IPS DF 6.9 (cell line): ENCODE measurements around the gene AKNAD1.

Experiments used
- DNase-seq: peaks from one replicate; pipeline ENCODE4 v3.0.0-alpha.2; 2013; ENCODE audit warnings: low read depth, low spot score
- H3K27ac ChIP-seq: one replicate; pipeline ENCODE4 v1.5.1; 2013; ENCODE audit warnings: low read length, control low read depth
- H3K27me3 ChIP-seq: 2 replicates; pipeline ENCODE4 v1.6.1; 2013; ENCODE audit warnings: mild to moderate bottlenecking, low read length; ENCODE audit not compliant: control insufficient read depth, insufficient read depth
- H3K36me3 ChIP-seq: 2 replicates; pipeline ENCODE4 v1.6.1; 2013; ENCODE audit warnings: low read length; ENCODE audit not compliant: control insufficient read depth, insufficient read depth
- H3K4me1 ChIP-seq: 2 replicates; pipeline ENCODE4 v1.6.1; 2013; ENCODE audit warnings: low read length; ENCODE audit not compliant: control insufficient read depth, insufficient read depth
- H3K4me3 ChIP-seq: 2 replicates; pipeline ENCODE4 v1.5.1; 2013; ENCODE audit warnings: mild to moderate bottlenecking, low read length
- H3K9me3 ChIP-seq: 2 replicates; pipeline ENCODE4 v1.6.1; 2013; ENCODE audit warnings: low read length, inconsistent platforms; ENCODE audit not compliant: control insufficient read depth, insufficient read depth
- WGBS: extraction: QIAGEN DNeasy Blood & Tissue Kit; methylation state at CpG from one replicate; pipeline ENCODE4 v1.1.7; 2013; ENCODE audit warnings: mixed read lengths, missing lambda C conversion rate; ENCODE audit not compliant: insufficient read length, insufficient coverage; 5-methylcytosine and 5-hydroxymethylcytosine counted together

Gene AKNAD1

DNA sequence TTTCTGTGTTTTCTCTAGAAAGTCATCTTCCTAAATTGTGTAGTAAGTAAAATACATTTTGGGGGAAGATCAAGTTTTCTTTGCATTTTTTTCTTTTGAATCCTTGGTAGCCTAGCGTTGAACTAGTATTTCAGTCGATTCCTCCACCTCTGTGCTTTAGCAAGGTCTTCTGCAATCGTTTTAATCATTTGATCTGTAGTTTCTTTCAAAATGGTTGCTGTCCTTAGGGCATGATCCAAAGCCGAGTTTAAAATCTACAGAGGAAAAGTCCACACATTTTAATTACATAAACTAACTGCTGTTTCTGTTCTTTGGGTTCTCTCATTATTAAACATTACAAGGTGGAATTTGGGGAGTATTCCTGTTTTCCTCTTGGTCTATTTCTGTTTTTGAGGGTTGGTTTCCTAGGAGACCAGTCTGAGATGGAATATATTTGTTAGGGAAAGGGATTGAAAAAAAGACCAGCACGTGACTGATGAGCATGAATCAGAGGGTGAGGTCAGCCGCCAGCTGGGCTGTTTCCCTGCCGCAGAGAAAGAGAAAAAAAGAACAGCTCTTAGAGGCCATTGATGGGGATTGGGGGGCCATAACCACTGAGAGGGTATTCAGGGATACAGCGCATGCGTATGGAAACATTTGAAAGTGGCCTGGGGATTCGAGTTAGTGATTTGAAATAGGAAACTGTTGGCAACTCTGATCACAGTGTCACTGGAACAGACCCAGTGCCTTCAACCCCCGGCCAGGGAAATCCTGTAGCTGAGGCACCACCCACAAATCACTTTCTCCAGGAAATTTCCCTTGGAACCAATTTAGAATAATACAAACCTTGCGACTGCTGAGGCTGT lies 40.6 kb downstream of the AKNAD1 start:
- no peak overlapping the region for H3K27ac ChIP-seq
- no CpG with 5 or more reads among the region's 12 CpGs for WGBS
- H3K4me1 ChIP-seq: peaks cover 5% of the 10 kb centered on the region; the same call in 1 of the 2 replicates
- H3K4me3 ChIP-seq: no peak overlapping the region
- H3K36me3 ChIP-seq: no peaks in the 10 kb centered on the region
- no peaks in the 10 kb centered on the region for H3K27me3 ChIP-seq
- H3K9me3 ChIP-seq: no peaks in the 10 kb centered on the region
- peak; percentile 20 for DNase-seq

DNA sequence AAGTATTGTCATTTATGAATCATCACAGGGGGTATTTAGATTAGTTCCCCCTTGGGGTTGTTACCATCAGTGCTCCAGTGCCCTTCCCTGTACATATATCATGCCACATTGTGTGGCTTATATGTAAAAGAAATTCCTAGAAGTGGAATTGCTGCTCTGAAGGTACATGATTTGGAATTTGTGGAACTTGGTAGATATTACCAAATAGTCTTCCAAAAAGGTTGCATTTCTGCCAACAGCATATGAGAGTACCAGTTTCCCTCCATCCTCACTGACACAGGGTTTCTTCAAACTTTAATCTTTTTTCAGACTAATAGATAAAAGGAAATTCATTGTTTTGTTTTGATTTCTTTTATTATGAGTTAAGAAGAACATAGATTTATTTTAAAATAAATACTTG lies 41.3 kb downstream of the AKNAD1 start:
- DNase-seq: no peak

DNA sequence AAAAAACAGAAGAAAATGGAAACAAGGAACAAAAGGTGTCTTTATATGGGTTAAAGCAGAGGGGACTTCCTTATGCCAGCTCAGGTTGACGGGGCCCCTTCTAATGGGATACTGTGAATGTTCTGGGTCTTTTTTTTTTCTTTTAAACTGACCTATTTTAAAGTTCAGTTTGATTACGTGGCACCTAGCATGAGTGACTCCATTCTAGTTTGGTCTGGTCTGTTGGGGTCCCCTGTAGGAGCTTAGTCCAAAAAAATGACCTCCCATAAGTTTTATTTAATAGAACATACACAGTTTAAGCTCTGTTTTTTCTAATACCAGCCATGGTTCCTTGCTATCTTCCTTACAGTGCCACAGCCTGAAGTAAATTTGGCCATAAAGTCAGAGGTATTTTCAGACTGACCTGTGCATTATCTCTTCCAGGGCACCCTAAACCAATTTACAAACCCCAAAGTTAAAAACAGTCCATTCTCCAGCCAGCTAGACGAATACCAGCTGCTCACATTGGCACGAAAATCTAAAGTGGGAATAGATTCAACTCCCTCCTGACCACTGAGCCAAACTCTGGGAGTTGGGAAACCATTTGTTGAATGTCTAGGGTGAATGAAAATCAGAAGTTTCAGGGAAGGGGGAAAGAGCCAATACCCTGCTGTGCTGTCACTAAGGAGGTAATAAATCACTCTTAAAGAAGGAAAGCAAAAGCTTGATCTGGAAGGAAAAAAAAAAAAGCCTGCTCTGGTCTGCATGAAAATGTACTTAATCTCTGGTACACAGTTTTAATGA lies 42.4 kb downstream of the AKNAD1 start:
- DNase-seq: no peak
- no peaks in the 10 kb centered on the region for H3K27me3 ChIP-seq
- no peak overlapping the region for H3K4me3 ChIP-seq
- peaks cover 5% of the 10 kb centered on the region; the same call in 1 of the 2 replicates for H3K4me1 ChIP-seq
- no peak overlapping the region for H3K27ac ChIP-seq
- WGBS: no CpG with 5 or more reads among the region's 4 CpGs
- H3K36me3 ChIP-seq: no peaks in the 10 kb centered on the region
- H3K9me3 ChIP-seq: no peaks in the 10 kb centered on the region

More for the DNA sequence above, 41.3 kb downstream of the AKNAD1 start:
- no peaks in the 10 kb centered on the region for H3K36me3 ChIP-seq
- H3K9me3 ChIP-seq: no peaks in the 10 kb centered on the region
- no peak overlapping the region for H3K27ac ChIP-seq
- H3K4me3 ChIP-seq: no peak overlapping the region
- H3K27me3 ChIP-seq: no peaks in the 10 kb centered on the region
- H3K4me1 ChIP-seq: peaks cover 5% of the 10 kb centered on the region; the same call in 1 of the 2 replicates

DNA sequence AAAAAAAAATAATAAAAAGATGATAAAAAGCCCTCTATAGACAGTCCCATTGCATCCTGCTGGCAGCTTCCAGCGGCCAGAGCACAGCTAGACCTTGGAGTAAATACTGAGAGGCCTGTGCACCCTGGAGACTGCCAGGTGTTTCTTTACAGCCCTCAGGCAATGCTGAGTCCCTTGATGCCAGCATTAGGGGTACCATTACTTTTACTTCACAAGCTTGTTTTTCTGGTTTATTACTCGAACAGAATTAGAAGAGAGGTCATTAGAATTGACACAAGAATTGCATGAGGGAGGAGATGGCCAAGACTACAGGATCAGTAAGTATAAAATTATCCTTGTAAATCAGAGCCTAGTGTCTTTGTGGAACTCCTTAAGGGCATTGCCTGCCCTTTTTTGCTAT lies 43.6 kb downstream of the AKNAD1 start:
- no peak for DNase-seq
- H3K36me3 ChIP-seq: no peaks in the 10 kb centered on the region
- peaks cover 5% of the 10 kb centered on the region; the same call in 1 of the 2 replicates for H3K4me1 ChIP-seq
- H3K9me3 ChIP-seq: no peaks in the 10 kb centered on the region
- no CpG with 5 or more reads among the region's 2 CpGs for WGBS
- H3K27ac ChIP-seq: no peak overlapping the region
- H3K27me3 ChIP-seq: no peaks in the 10 kb centered on the region
- H3K4me3 ChIP-seq: no peak overlapping the region

DNA sequence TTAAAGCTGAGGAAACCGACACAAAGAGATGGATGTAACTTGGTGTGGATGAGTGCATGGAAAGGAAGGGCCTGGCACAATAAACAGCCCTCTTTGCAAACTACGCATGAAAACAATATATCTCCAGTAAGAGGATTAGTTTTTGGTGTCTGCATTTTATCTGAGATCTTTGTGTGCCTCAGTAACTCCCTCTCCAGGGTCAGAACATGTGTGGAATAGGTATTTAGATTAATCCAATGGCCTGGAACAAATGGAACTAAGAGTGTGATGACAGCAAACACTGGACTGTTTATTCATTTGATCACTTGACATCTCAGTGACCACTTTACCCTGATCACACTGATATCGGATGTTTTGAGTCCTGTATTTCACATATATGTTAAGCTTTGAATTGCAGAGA lies 45.3 kb downstream of the AKNAD1 start:
- no peaks in the 10 kb centered on the region for H3K9me3 ChIP-seq
- no peak for DNase-seq
- H3K27ac ChIP-seq: no peak overlapping the region
- H3K27me3 ChIP-seq: no peaks in the 10 kb centered on the region
- H3K4me3 ChIP-seq: no peak overlapping the region
- no CpG with 5 or more reads among the region's 3 CpGs for WGBS
- H3K4me1 ChIP-seq: peaks cover 2% of the 10 kb centered on the region; the same call in 1 of the 2 replicates
- H3K36me3 ChIP-seq: no peaks in the 10 kb centered on the region

DNA sequence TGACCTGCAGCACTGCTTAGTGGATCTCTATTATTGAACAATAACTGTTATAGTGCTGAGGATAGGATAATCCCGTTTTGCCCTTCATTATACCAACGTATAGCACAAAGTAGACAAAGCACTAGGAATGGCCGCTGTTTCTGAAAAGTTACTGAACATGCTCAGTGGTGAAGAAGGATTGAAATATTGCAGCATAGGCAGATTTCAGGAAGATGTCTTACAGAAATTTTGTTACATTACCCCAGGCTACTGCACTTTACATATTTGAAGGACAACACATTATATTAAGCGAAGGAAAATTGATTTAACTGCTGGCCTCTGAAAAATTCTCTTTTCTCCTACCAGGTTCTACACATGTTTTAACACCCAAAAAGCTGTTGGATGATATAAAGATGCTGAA lies 48.5 kb downstream of the AKNAD1 start:
- WGBS: no CpG with 5 or more reads among the region's 4 CpGs
- Histone ChIP-seq H3K27me3 (no peaks in the 10 kb centered on the region), H3K4me3 (no peak overlapping the region), H3K36me3 (peaks cover 3% of the 10 kb centered on the region; the same call in 1 of the 2 replicates), H3K4me1 (no peaks in the 10 kb centered on the region), H3K27ac (no peak overlapping the region), H3K9me3 (no peaks in the 10 kb centered on the region)
- DNase-seq: no peak

DNA sequence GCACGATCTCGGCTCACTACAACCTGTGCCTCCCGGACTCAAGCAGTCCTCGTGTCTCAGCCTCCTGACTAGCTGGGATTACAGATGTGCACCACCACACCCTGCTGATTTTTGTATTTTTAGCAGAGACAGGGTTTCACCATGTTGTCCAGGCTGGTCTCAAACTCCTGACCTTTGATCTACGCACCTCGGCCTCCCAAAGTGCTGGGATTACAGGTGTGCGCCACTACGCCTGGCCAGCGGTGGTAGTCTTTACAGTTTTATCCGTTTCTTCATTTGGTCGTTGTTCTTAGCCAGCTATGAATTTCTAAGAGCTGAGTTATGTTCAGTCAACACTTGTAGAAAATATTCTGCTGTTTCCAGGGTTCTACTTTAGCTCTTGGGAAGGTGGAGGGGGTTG lies 53.3 kb downstream of the AKNAD1 start:
- H3K36me3 ChIP-seq: peaks cover 3% of the 10 kb centered on the region; the same call in 1 of the 2 replicates
- no peak overlapping the region for H3K4me3 ChIP-seq
- no peaks in the 10 kb centered on the region for H3K27me3 ChIP-seq
- DNase-seq: no peak
- no peaks in the 10 kb centered on the region for H3K4me1 ChIP-seq
- WGBS: no CpG with 5 or more reads among the region's 11 CpGs
- H3K9me3 ChIP-seq: no peaks in the 10 kb centered on the region
- H3K27ac ChIP-seq: no peak overlapping the region

GRCh38 chr1:108801101-108801500 lies 55.8 kb downstream of the AKNAD1 start:
- no peaks in the 10 kb centered on the region for H3K4me1 ChIP-seq
- H3K9me3 ChIP-seq: no peaks in the 10 kb centered on the region
- H3K27ac ChIP-seq: no peak overlapping the region
- no peak for DNase-seq
- no peaks in the 10 kb centered on the region for H3K27me3 ChIP-seq
- peaks cover 3% of the 10 kb centered on the region; the same call in 1 of the 2 replicates for H3K36me3 ChIP-seq
- H3K4me3 ChIP-seq: no peak overlapping the region

- H3K4me1 ChIP-seq: no peaks in the 10 kb centered on the region
- DNase-seq: no peak
- no peak overlapping the region for H3K4me3 ChIP-seq
- H3K9me3 ChIP-seq: no peaks in the 10 kb centered on the region
- WGBS: no CpG with 5 or more reads among the region's 1 CpG
- H3K27me3 ChIP-seq: no peaks in the 10 kb centered on the region
- H3K27ac ChIP-seq: no peak overlapping the region
- H3K36me3 ChIP-seq: no peaks in the 10 kb centered on the region; the same call in 1 of the 2 replicates
Measured at GRCh38 chr1:108799001-108799400, 57.9 kb downstream of the AKNAD1 start.

GRCh38 chr1:108792420-108792819 lies 64.5 kb downstream of the AKNAD1 start:
- Histone ChIP-seq H3K27me3 (no peaks in the 10 kb centered on the region), H3K4me3 (no peak overlapping the region), H3K4me1 (no peaks in the 10 kb centered on the region), H3K36me3 (no peaks in the 10 kb centered on the region; the same call in 1 of the 2 replicates), H3K27ac (no peak overlapping the region), H3K9me3 (no peaks in the 10 kb centered on the region)
- no peak for DNase-seq
- WGBS: no CpG with 5 or more reads among the region's 2 CpGs
